NCI-H345 treated with DMSO at 0.1 percent for 48 hours (cell line): ENCODE measurements around the gene MACO1.
A peak's percentile ranks its signal among the peaks of the same experiment; 100 is the strongest.
"Not testable (repeated sequence)": the region's sequence is repeated elsewhere in the genome, so short reads cannot be mapped to it uniquely, and the experiment has no call there.

Source experiments
- DNase-seq: peaks from one replicate; lab custom pipeline; 2025; ENCODE audit not compliant: unreplicated experiment; lab: John Stamatoyannopoulos, UW

The MACO1 gene

GRCh38 chr1:25451908-25452307 is 21.2 kb downstream of the MACO1 start:
- no peak for DNase-seq

- DNase-seq: no peak
Observed at GRCh38 chr1:25456502-25456901, 25.8 kb downstream of the MACO1 start.

DNA sequence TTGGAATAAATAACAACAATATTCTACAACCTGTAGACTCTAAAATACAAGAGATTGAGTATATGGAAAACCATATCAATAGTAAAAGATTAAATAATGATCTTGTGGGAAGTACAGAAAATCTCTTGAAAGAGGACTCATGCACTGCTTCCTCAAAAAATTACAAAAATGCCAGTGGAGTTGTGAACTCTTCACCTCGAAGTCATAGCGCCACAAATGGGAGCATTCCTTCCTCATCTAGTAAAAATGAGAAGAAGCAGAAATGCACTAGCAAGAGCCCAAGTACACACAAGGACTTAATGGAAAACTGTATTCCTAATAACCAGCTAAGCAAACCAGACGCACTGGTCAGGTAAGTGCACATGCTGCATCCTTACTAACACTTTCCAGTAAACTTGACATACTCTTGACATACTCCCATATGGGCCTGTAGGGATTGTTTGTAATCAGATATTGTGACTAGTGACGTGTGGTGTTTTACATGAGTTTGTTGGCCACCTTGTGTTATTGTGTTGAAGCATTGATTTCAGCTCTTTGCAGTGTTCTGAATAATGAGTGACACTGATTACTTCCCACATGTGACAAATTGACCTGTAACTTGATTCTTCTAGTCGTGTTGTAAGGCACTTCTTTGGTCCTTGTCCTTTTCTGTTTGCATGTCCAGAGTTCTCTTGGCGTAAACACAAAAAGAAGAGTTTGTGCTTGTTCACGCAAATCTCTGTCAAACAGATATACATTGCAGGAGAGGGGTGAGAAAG is 28.0 kb downstream of the MACO1 start:
- DNase-seq: no peak

GRCh38 chr1:25460020-25460419 is 29.3 kb downstream of the MACO1 start:
- DNase-seq: no peak

- not testable (repeated sequence) for DNase-seq
Observed at GRCh38 chr1:25460816-25461215, 30.1 kb downstream of the MACO1 start.

DNA sequence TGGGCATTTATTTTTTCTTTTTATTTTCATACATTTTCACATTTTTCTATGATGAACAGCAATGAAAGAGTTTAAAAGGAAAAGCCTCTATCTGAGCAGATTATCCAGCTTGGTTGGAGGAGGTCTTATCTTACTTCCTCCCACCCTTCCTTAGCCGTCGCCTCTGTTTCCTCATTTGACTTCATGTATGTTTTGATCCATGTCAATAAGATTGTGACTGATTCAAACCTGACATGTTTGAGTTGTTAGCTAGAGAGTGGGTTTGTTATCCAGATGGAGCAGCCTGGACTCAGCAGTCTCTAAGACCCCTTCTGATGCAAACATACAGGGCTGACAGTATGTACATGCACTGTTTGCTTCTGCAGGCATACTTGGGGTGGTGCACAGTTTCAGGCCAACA is 31.2 kb downstream of the MACO1 start:
- no peak for DNase-seq

- DNase-seq: peak; percentile 38
Observed at GRCh38 chr1:25462732-25463131, 32.0 kb downstream of the MACO1 start.

- DNase-seq: no peak
Observed at GRCh38 chr1:25467193-25467592, 36.5 kb downstream of the MACO1 start.

DNA sequence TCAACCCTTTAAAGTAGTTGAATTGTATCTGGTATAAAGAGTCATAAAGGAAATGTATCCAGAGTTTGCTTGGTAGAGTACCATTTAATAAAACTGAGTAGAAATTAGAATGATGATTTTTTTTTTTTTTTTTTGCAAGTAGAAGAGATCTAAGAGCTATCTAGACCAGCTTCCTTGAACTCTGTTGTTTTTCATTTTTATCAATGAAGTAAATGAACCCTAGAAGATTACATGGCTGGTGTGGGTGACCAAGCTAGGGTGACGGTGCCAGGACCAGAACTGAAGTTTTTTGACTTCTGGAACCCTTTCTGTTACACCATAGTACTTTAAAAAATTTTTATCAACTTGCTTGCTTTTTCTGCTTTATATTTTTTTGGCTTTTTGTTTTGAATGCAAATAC is 36.9 kb downstream of the MACO1 start:
- no peak for DNase-seq

DNA sequence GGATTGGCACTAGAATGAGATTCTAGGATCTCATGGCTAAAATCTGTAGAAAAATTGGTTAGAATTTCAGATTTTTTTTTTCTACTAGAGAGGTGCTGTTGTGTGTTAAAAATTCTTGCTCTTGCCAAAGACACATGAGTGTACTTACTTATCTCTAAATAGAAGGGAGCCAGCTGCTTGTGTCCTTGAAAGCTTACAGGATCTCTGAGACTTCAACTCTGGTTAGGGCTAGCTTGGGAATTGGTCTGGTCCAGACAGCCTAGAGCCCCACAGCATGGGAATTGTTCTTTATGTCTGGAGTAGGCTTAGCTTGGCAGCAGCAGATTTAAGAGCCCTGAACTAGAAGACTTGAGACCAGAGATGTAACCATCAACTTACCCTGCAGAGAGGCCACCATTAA is 37.3 kb downstream of the MACO1 start:
- DNase-seq: no peak

GRCh38 chr1:25469177-25469576 is 38.5 kb downstream of the MACO1 start:
- no peak for DNase-seq

DNA sequence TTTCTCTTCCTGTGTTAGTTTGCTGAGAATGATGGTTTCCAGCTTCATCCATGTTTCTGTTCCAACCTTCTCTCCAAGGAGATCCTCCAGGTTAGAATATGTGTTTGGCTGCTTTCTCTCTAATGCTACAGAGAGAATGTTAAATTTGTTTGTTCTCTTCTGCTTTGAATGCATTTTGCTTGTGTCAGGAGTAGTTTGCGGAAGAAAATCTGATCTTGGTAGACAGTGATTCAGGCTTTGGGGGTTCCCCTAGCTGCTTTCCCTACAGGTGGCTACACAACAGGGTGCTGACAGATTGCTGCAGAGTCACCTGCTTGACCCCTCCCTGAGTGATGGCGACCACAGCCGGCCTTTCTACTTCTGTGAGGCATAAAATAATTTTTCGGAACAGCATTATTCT is 41.8 kb downstream of the MACO1 start:
- DNase-seq: no peak

GRCh38 chr1:25473653-25474225 is 43.0 kb downstream of the MACO1 start:
- DNase-seq: no peak

GRCh38 chr1:25474439-25475047 is 43.8 kb downstream of the MACO1 start:
- DNase-seq: no peak

DNA sequence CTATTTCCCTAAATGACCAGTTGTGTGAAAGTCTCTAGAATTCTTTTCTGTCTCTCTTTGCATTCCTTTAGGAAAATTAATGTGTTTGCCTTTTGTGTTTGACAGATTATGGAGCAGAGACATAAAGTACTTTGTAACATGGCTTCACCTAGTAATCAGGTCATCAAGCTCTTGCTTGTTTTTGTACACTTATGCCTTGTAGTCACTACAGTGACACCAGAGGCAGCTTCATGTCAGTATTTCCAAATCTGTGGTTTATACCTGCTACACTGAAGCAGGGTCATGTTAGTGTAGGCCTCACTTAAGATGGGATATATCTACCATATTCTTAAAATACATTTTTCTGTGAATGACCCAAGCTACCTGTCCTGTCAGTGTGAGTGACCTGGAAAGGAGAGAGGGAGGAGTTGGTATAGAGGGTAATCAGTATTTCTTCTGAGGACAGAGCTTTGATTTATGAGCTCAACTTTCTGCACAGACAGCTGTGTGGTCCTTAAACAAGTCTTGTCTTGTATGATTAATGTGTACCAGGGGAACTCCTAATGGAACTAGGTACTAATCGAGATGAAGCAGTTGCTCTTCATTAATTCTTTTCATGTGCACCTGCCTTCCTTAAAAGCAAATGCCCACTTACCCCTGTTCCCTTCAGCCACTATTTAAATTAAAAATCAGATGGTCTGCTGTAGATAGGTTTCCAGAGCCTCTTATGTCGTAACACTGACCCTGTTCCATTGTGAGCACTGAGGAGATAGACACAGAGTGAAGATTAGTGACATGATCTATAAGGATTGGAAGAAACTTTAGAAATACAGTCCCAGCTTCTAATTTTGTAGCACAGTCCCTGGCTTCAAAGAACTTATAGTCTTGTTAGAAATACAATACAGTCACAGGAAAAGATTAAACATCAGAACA is 45.7 kb downstream of the MACO1 start:
- peak; percentile 3 for DNase-seq

- no peak for DNase-seq
Observed at GRCh38 chr1:25477448-25478034, 46.8 kb downstream of the MACO1 start.

- no peak for DNase-seq
Observed at GRCh38 chr1:25478633-25479032, 47.9 kb downstream of the MACO1 start.

DNA sequence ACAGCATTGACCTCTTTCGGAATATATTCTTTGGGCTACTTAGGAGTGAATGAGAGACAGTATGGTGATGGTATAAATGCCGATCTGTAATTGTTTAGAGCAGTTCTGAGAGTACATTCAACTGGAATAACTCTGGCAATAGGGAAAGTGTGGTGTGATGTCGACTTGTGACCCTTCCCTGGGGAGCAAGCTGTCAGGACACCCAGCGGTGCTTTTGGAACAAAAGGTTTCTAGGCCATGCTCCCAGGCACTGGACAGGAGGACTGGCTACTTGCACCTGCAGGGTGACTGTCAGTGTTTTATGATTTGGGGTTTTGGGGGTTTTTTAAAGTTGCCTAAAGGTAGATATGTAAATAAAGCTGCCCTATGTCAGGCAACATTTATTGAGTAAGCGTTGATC is 50.9 kb downstream of the MACO1 start:
- no peak for DNase-seq

DNA sequence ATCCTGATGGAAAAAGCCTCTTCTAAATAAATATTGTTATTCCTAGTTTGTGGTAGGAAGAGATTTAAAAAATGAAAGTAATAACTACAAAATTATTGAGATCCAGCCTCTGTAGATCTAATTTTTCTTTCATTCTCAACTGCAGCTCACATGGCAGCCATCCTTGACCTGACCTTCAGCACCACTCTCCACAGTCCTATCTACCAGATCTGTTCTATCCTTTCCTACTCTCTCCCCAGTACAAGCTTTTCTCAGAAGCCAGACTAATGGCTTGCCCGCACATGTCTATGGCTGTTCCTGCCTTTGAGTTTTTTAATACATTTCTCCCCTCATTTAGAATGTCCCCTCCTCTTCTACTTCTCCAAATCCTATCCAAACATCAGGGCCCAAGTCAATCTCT is 51.5 kb downstream of the MACO1 start:
- no peak for DNase-seq

DNA sequence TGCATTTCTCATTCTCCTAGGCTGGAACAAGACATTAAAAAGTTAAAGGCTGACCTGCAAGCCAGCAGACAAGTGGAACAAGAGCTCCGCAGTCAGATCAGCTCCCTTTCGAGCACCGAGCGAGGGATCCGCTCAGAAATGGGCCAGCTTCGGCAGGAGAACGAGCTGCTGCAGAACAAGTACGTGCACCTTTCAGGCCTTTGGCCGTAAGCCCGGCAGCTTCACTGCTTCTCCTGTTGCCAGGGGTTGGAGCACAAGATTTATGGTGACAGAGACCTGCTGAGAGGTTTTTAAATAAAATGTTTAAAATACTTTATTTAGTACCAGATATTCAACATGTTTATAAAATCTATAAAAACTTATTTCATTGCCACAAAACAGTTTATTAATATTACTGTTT is 53.4 kb downstream of the MACO1 start:
- no peak for DNase-seq

GRCh38 chr1:25484533-25484932 is 53.8 kb downstream of the MACO1 start:
- DNase-seq: no peak
